Neutrophil (primary cell): ENCODE results near the gene SH3GL3.

ENCODE experiments used
- H3K27ac ChIP-seq: fragments of 200-600 bp; sonication (generic); 2 replicates; pipeline ENCODE4 v1.5.1; 2016; ENCODE audit warnings: mild to moderate bottlenecking, moderate library complexity
- H3K27me3 ChIP-seq: fragments of 200-600 bp; sonication (generic); 2 replicates; pipeline ENCODE4 v1.6.0; 2016; ENCODE audit warnings: mild to moderate bottlenecking
- H3K36me3 ChIP-seq: fragments of 200-600 bp; sonication (generic); 2 replicates; pipeline ENCODE4 v1.5.1; 2017
- H3K4me1 ChIP-seq, 2 experiments: fragments of 200-600 bp in 1 of 2; sonication (generic) in 1 of 2; 1 replicate in 1 of 2; 2 replicates in 1 of 2; pipeline versions ENCODE4 v1.5.1 to v1.6.1; 2013 to 2016; ENCODE audit warnings: low read depth in 1 of 2, low read length in 1 of 2, mild to moderate bottlenecking in 1 of 2, moderate library complexity in 1 of 2; ENCODE audit not compliant: control insufficient read depth in 1 of 2, insufficient read depth in 1 of 2
- H3K4me3 ChIP-seq, 2 experiments: fragments of 200-600 bp in 1 of 2; sonication (generic) in 1 of 2; 1 replicate in 1 of 2; 2 replicates in 1 of 2; pipeline ENCODE4 v1.5.1; 2013 to 2016; ENCODE audit warnings: low read depth in 1 of 2, low read length in 1 of 2, mild to moderate bottlenecking in 1 of 2, moderate library complexity in 1 of 2
- H3K9me3 ChIP-seq: fragments of 200-600 bp; sonication (generic); 2 replicates; pipeline ENCODE4 v1.5.1; 2016
- CTCF ChIP-seq: fragments of 200-600 bp; sonication (generic); IDR thresholded peaks from 2 replicates; pipeline ENCODE4 v1.5.1; 2016; ENCODE audit warnings: antibody characterized with exemption

SH3GL3 gene

GRCh38 chr15:83475551-83475950, 28.4 kb downstream of the SH3GL3 start:
- Histone ChIP-seq H3K27ac (no peak overlapping the region), H3K4me3 (no peak overlapping the region), H3K9me3 (no peaks in the 10 kb centered on the region), H3K27me3 (no peaks in the 10 kb centered on the region), H3K4me1 (no peaks in the 10 kb centered on the region), H3K36me3 (no peaks in the 10 kb centered on the region)
- no peak for TF ChIP-seq CTCF

- no peak overlapping the region for H3K4me3 ChIP-seq
- no peak overlapping the region for H3K27ac ChIP-seq
- H3K27me3 ChIP-seq = no peaks in the 10 kb centered on the region
- H3K9me3 ChIP-seq = no peaks in the 10 kb centered on the region
- H3K4me1 ChIP-seq = no peaks in the 10 kb centered on the region
- TF ChIP-seq CTCF = no peak
- no peaks in the 10 kb centered on the region for H3K36me3 ChIP-seq
These were observed 28.9 kb downstream of the SH3GL3 start for GRCh38 chr15:83476066-83476465.

GRCh38 chr15:83476708-83477107, 29.6 kb downstream of the SH3GL3 start:
- no peaks in the 10 kb centered on the region for H3K36me3 ChIP-seq
- no peak overlapping the region for H3K27ac ChIP-seq
- TF ChIP-seq CTCF = no peak
- H3K9me3 ChIP-seq = no peaks in the 10 kb centered on the region
- no peak overlapping the region for H3K4me3 ChIP-seq
- H3K27me3 ChIP-seq = no peaks in the 10 kb centered on the region
- no peaks in the 10 kb centered on the region for H3K4me1 ChIP-seq

GRCh38 chr15:83477172-83477807, 30.1 kb downstream of the SH3GL3 start:
- Histone ChIP-seq H3K27me3 (no peaks in the 10 kb centered on the region), H3K9me3 (no peaks in the 10 kb centered on the region), H3K4me1 (no peaks in the 10 kb centered on the region), H3K36me3 (no peaks in the 10 kb centered on the region), H3K27ac (no peak overlapping the region), H3K4me3 (no peak overlapping the region)
- TF ChIP-seq CTCF = no peak

GRCh38 chr15:83477808-83478537, 30.8 kb downstream of the SH3GL3 start:
- Histone ChIP-seq H3K27me3 (no peaks in the 10 kb centered on the region), H3K9me3 (no peaks in the 10 kb centered on the region)
- TF ChIP-seq CTCF = no peak

More at GRCh38 chr15:83477808-83478537, 30.8 kb downstream of the SH3GL3 start:
- Histone ChIP-seq H3K36me3 (no peaks in the 10 kb centered on the region), H3K27ac (no peak overlapping the region), H3K4me3 (no peak overlapping the region), H3K4me1 (no peaks in the 10 kb centered on the region)
